GM12892 (cell line): ENCODE measurements around the gene PACS1.

Source experiments
- POLR2A ChIP-seq: IDR thresholded peaks from 2 replicates; pipeline ENCODE4 v1.6.1; 2011; ENCODE audit warnings: low read depth, low read length, control low read depth
- POLR2AphosphoS5 ChIP-seq: IDR thresholded peaks from 2 replicates; pipeline ENCODE4 v1.6.1; 2011; ENCODE audit warnings: low read depth, low read length, control low read depth
- TAF1 ChIP-seq: IDR thresholded peaks from 2 replicates; pipeline ENCODE4 v1.6.1; 2011; ENCODE audit warnings: low read depth, mild to moderate bottlenecking, control low read depth, low read length, borderline replicate concordance

DNA sequence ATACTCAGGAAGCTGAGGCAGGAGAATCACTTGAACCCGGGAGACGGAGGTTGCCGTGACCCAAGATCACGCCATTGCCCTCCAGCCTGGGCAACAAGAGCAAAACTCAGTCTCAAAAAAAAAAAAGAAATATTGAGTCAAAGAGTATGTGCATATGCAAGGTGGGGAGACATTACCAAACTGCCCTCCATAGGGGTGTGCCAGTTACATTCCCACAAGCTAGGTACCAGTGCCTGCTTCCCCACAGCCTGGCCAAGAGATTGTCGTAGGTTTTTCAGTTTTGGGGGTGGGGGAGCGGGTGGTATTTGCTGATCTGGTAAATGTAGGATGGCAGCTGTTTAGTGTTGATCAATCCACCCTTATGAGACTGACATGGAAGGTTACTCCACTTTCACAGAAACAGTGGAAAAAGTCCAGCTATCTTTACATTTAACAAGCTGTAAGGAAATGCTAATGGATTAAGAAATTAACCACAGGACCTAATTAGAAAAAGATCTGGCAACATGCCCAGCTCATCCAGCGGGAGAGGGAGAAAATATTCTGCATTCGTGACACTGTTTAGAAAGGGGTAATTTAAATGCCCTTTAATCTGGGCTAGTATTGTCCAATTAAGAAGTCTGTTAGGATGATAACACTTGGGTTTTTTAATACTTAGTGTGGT is 89.4 kb downstream of the PACS1 start:
- TF ChIP-seq POLR2A = no peak
- TF ChIP-seq POLR2AphosphoS5 = no peak
- no peak for TF ChIP-seq TAF1
